ENCODE measurements around the gene P2RX4.

DNA sequence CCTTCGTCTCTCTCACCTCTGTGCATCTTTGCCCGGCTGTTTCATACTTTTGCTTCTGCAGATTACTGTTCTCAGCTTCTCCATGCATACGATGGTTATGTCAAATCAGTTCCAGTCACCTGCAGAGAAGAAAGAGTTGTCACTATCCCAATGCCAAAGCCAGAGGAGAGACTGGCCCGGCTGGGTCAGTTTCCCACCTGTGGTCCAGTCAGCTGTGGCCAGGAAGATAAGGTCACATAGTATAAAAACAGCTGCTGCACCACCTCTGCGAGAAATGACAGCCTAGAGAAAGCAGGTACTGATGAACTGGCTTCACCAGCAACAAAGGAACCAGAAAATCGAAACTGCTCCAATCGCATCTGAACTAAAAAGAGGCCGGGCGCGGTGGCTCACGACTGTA is 6.4 kb upstream of the P2RX4 start:
- TF ChIP-seq, protein P1, sequence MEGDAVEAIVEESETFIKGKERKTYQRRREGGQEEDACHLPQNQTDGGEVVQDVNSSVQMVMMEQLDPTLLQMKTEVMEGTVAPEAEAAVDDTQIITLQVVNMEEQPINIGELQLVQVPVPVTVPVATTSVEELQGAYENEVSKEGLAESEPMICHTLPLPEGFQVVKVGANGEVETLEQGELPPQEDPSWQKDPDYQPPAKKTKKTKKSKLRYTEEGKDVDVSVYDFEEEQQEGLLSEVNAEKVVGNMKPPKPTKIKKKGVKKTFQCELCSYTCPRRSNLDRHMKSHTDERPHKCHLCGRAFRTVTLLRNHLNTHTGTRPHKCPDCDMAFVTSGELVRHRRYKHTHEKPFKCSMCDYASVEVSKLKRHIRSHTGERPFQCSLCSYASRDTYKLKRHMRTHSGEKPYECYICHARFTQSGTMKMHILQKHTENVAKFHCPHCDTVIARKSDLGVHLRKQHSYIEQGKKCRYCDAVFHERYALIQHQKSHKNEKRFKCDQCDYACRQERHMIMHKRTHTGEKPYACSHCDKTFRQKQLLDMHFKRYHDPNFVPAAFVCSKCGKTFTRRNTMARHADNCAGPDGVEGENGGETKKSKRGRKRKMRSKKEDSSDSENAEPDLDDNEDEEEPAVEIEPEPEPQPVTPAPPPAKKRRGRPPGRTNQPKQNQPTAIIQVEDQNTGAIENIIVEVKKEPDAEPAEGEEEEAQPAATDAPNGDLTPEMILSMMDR (conservative IDR thresholded peaks at IDR 0.05) = no peak
- TF ChIP-seq EZH2 (IDR thresholded peaks at IDR 0.05; ENCODE audit: low read depth) = no peak

Data from PC-9 (cell line).